D721Med (cell line): ENCODE data around the gene KCNAB2.

ENCODE experiments used
- DNase-seq: peaks from one replicate; pipeline ENCODE4 v3.0.0; 2011; ENCODE audit warnings: low spot score; ENCODE audit not compliant: insufficient read length
- FAIRE-seq: peaks from 2 replicates; lab custom pipeline; 2011; peaks lifted over from hg19 to GRCh38; lab: Jason Lieb, UNC
- TF ChIP-seq, protein P1 (sequence below): IDR thresholded peaks from 2 replicates; pipeline ENCODE4 v1.5.1; 2012; ENCODE audit warnings: mild to moderate bottlenecking, control low read depth; ENCODE audit not compliant: insufficient read depth; ENCODE audit errors: missing control alignments

Gene KCNAB2

DNA sequence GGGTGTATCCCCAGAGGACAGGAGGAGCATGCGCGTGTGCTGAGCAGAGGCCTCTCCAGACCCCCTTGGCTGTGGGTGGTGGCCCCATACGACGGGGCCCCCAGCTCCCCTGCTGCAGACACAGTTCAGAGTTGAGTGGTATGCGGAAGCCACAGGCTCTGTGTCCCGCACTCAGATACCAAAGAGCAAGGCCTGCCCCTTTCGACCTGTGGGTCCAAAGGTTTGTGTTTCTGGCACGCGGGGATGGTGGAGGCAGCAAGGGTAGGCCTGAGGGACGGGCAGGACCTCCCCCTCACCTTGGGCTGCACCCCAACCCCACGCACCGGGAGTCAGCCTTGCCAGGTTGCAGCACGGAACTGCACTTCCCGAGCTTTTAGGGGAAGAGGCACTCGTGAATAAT, at the start of gene KCNAB2:
TSS of gene KCNAB2 (plus strand) at position 328 of the 400 bp plus-strand sequence. CDS start 5,649 bp downstream, outside the sequence.
- DNase-seq (no peak), FAIRE-seq (no peak)
- TF ChIP-seq, protein P1, sequence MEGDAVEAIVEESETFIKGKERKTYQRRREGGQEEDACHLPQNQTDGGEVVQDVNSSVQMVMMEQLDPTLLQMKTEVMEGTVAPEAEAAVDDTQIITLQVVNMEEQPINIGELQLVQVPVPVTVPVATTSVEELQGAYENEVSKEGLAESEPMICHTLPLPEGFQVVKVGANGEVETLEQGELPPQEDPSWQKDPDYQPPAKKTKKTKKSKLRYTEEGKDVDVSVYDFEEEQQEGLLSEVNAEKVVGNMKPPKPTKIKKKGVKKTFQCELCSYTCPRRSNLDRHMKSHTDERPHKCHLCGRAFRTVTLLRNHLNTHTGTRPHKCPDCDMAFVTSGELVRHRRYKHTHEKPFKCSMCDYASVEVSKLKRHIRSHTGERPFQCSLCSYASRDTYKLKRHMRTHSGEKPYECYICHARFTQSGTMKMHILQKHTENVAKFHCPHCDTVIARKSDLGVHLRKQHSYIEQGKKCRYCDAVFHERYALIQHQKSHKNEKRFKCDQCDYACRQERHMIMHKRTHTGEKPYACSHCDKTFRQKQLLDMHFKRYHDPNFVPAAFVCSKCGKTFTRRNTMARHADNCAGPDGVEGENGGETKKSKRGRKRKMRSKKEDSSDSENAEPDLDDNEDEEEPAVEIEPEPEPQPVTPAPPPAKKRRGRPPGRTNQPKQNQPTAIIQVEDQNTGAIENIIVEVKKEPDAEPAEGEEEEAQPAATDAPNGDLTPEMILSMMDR: no peak

GRCh38 chr1:5996641-5997270, 48.9 kb upstream of the KCNAB2 start:
- DNase-seq (no peak), FAIRE-seq (no peak)
- TF ChIP-seq, protein P1: no peak

DNA sequence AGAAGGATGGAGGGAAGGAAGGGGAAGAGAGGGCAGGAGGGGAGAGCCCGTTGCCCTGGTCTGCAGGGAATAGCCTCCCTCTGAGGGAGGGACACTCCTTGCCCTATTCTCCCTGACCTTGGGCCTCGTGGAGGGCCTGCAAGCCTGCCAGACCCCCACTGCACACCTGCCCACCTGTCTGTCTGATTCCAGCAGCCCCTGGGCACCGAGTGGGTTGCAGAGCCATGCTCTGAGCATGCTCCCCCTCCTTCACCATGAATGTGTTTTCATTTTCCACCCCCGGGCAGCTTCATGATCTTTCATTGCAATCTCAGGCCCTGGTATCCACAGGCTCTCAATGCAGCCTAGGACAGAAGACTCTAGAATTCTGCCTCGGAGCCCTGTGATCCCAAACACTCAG, 48.4 kb upstream of the KCNAB2 start:
- no peak for FAIRE-seq
- TF ChIP-seq, protein P1: no peak
- no peak for DNase-seq

DNA sequence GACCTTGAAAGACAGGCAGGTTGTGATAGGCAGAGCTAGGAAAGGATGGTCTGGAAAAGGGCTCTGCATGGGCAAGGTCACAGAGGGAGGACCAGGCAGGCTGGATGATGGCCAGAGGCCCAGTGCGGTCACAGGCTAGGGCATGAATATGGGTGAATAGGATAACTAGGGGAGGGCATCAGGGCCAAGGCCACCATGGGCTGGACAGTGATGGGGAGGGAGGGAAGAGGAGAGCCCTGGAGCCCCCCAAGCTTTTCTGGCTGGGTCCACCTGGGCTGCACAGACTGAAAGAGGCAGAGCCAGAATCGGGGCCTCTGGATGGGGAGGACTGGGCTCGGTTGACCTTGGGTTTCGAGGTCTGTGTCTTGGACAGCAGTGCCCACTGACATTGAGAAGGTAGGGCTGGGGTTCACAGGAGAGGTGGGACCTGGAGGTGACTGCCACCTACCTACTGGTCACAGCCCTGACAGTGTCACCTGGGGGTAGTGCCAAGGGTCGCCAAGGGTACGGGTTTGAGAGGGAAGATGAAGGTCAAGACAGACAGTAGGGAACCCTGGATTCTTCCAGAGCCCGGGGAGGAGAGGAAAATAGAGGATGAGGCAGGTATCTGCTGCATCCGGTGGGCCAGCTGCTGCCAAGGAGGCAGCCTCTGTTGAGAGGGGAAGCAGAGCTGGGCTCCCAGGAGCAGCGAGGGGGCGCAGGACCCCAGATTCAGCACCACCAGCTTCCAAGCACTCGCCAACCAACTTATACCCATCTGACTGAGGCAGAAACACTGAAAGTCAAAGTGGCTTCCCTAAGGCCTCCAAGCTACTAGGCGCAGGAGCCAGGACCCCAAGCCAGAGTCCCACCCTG, 47.4 kb upstream of the KCNAB2 start:
- no peak for FAIRE-seq
- no peak for DNase-seq
- TF ChIP-seq, protein P1: no peak

GRCh38 chr1:5998906-5999301, 46.8 kb upstream of the KCNAB2 start:
- TF ChIP-seq, protein P1: no peak
- FAIRE-seq (no peak), DNase-seq (no peak)

GRCh38 chr1:5999711-6000443, 45.8 kb upstream of the KCNAB2 start:
- DNase-seq (no peak), FAIRE-seq (no peak)
- TF ChIP-seq, protein P1: no peak
